ENCODE data around the gene RNF38.

Gene RNF38

GRCh38 chr9:36431078-36431477 is 31.0 kb upstream of the RNF38 start:
- TF ChIP-seq, protein P1, sequence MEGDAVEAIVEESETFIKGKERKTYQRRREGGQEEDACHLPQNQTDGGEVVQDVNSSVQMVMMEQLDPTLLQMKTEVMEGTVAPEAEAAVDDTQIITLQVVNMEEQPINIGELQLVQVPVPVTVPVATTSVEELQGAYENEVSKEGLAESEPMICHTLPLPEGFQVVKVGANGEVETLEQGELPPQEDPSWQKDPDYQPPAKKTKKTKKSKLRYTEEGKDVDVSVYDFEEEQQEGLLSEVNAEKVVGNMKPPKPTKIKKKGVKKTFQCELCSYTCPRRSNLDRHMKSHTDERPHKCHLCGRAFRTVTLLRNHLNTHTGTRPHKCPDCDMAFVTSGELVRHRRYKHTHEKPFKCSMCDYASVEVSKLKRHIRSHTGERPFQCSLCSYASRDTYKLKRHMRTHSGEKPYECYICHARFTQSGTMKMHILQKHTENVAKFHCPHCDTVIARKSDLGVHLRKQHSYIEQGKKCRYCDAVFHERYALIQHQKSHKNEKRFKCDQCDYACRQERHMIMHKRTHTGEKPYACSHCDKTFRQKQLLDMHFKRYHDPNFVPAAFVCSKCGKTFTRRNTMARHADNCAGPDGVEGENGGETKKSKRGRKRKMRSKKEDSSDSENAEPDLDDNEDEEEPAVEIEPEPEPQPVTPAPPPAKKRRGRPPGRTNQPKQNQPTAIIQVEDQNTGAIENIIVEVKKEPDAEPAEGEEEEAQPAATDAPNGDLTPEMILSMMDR (IDR thresholded peaks at IDR 0.05; ENCODE audit: extremely low read depth, insufficient read depth, missing control alignments): no peak
- no peak for DNase-seq (ENCODE audit: low spot score)
- in situ Hi-C loops (cut with MboI; ENCODE audit: low pct_unique_long_range_greater_than_20kb, low sequenced_read_pairs, unreplicated experiment): no loop called here

DNA sequence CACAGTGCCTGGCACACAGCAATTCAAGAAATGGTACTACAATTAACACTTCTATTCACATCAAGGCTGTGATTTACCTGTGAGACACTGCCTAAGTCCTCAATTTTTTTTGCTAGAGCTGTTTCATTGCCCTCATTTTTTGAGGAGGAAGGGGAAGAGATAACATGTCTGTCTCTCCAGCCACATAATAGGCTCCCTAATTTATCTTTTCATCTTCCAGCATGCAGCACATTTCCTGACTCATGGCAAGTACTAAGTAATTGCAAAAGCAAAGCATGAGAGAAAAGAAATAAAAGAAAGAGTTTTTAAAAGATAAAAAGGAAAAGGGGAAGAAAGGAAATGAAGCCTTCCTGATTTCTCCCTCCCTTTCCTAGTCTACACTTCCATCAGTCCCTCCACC is 26.9 kb upstream of the RNF38 start:
- in situ Hi-C loops (cut with MboI; ENCODE audit: low pct_unique_long_range_greater_than_20kb, low sequenced_read_pairs, unreplicated experiment): no loop called here
- no peak for DNase-seq (ENCODE audit: low spot score)
- TF ChIP-seq, protein P1 (IDR thresholded peaks at IDR 0.05; ENCODE audit: extremely low read depth, insufficient read depth, missing control alignments): no peak

DNA sequence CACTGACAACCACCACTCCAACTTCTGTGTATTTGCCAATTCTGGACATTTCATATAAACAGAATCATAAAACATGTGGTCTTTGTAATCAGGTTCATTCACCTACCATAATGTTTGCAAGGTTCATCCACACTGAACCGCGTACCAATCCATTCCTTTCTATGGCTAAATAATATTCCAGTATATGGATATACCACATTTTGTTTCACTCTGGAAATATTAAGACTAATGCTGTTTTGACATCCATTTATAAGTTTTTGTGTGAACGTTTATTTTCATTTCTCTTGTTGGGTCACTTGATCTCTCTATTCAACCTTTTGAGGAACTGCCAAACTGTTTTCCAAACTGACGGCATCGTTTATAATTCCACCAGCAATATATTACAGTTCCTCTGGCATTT is 26.3 kb upstream of the RNF38 start:
- in situ Hi-C loops (cut with MboI; ENCODE audit: low pct_unique_long_range_greater_than_20kb, low sequenced_read_pairs, unreplicated experiment): no loop called here
- TF ChIP-seq, protein P1 (IDR thresholded peaks at IDR 0.05; ENCODE audit: extremely low read depth, insufficient read depth, missing control alignments): no peak
- DNase-seq (ENCODE audit: low spot score): no peak

- TF ChIP-seq, protein P1 (IDR thresholded peaks at IDR 0.05; ENCODE audit: extremely low read depth, insufficient read depth, missing control alignments): no peak
- in situ Hi-C loops (cut with MboI; ENCODE audit: low pct_unique_long_range_greater_than_20kb, low sequenced_read_pairs, unreplicated experiment): loop anchor here (25.0 kb wide), 1 partner anchor 288 kb away; no protein-coding TSS in a partner anchor
- DNase-seq (ENCODE audit: low spot score): no peak
These were observed 24.4 kb upstream of the RNF38 start for GRCh38 chr9:36424289-36425055.

- in situ Hi-C loops (cut with MboI; ENCODE audit: low pct_unique_long_range_greater_than_20kb, low sequenced_read_pairs, unreplicated experiment): loop anchor here (25.0 kb wide), 1 partner anchor 289 kb away; no protein-coding TSS in a partner anchor
- TF ChIP-seq, protein P1 (IDR thresholded peaks at IDR 0.05; ENCODE audit: extremely low read depth, insufficient read depth, missing control alignments): no peak
These were observed 23.1 kb upstream of the RNF38 start for GRCh38 chr9:36423206-36423605.

DNA sequence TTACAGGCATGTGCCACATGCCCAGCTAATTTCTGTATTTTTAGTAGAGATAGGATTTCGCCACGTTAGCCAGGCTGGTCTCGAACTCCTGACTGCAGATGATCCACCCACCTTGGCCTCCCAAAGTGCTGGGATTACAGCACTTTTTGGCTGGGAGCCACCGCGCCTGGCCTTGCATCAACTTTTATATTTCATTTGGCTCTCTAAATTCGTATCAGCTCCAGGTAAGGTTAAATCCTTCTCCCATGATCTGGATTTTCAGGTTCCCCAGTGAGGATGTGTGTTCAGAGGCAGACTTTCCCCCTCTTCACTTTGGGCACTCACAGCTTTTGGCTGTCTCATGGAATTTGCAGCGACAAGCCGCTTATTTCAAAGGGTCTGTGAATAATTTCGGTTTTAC is 16.8 kb upstream of the RNF38 start:
- in situ Hi-C loops (cut with MboI; ENCODE audit: low pct_unique_long_range_greater_than_20kb, low sequenced_read_pairs, unreplicated experiment): loop anchor here (25.0 kb wide), 1 partner anchor 295 kb away; no protein-coding TSS in a partner anchor
- DNase-seq (ENCODE audit: low spot score): no peak
- TF ChIP-seq, protein P1 (IDR thresholded peaks at IDR 0.05; ENCODE audit: extremely low read depth, insufficient read depth, missing control alignments): no peak

More at GRCh38 chr9:36423206-36423605, 23.1 kb upstream of the RNF38 start:
- no peak for DNase-seq (ENCODE audit: low spot score)
